Esophagus muscularis mucosa (tissue), 4 donors: ENCODE results near the gene TOM1L1.

Experiments used
- CTCF ChIP-seq, 3 experiments: fragments of 200-600 bp in 2 of 3; fragments of 450-650 bp in 1 of 3; sonication (generic) in 2 of 3; IDR thresholded peaks; one replicate each; pipeline ENCODE4 v1.5.1; 2017 to 2019; ENCODE audit warnings: antibody characterized with exemption in 3 of 3, mild to moderate bottlenecking in 2 of 3, moderate library complexity in 1 of 3
- EP300 ChIP-seq: sonication (generic); formaldehyde crosslinking; IDR thresholded peaks from one replicate; pipeline ENCODE4 v1.6.1; 2017; ENCODE audit warnings: antibody characterized with exemption
- POLR2A ChIP-seq: fragments of 450-650 bp; IDR thresholded peaks from one replicate; pipeline ENCODE4 v1.6.1; 2017; ENCODE audit warnings: antibody characterized with exemption, moderate library complexity, mild to moderate bottlenecking, low read depth
- POLR2AphosphoS5 ChIP-seq, 2 donors: sonication (generic); formaldehyde crosslinking; IDR thresholded peaks; one replicate each; pipeline ENCODE4 v1.6.1; 2017; ENCODE audit warnings: antibody characterized with exemption in 2 of 2

- TF ChIP-seq CTCF (IDR thresholded peaks at IDR 0.05) (no peak), POLR2A (no peak), POLR2AphosphoS5 (IDR thresholded peaks at IDR 0.05) (no peak), EP300 (no peak)
These were observed 36.8 kb downstream of the TOM1L1 start for GRCh38 chr17:54937426-54937825.
